Measurements from ENCODE around the gene RCC2. TPM values are rescaled to one million over a fixed set of nuclear protein-coding genes. Genes with fewer than 3 reads are reported as not detected.

The RCC2 gene
- polyA plus RNA-seq, 1 donor: 36.8 TPM

GRCh38 chr1:17370618-17371017 is 68.9 kb downstream of the RCC2 start:
- no peak for DNase-seq

- no peak for DNase-seq
These were observed 70.0 kb downstream of the RCC2 start for GRCh38 chr1:17369466-17369865.

- DNase-seq: no peak
These were observed 74.2 kb downstream of the RCC2 start for GRCh38 chr1:17365293-17365692.

- DNase-seq: no peak
These were observed 75.7 kb downstream of the RCC2 start for GRCh38 chr1:17363771-17364170.

GRCh38 chr1:17363351-17363750 is 76.1 kb downstream of the RCC2 start:
- no peak for DNase-seq

- no peak for DNase-seq
These were observed 77.8 kb downstream of the RCC2 start for GRCh38 chr1:17361687-17362086.

GRCh38 chr1:17360272-17360956 is 79.1 kb downstream of the RCC2 start:
- no peak for DNase-seq

GRCh38 chr1:17359808-17360207 is 79.7 kb downstream of the RCC2 start:
- DNase-seq: no peak

- DNase-seq: no peak
These were observed 80.4 kb downstream of the RCC2 start for GRCh38 chr1:17359031-17359430.

- no peak for DNase-seq
These were observed 80.9 kb downstream of the RCC2 start for GRCh38 chr1:17358557-17358956.

Other genes with a start within 250 kb of the RCC2 start
- gene PADI1, start 234.5 kb downstream of the RCC2 start, polyA plus RNA-seq (ENCODE audit: insufficient read length): 0.31 TPM
- not detected for gene PADI3, start 190.6 kb downstream of the RCC2 start, polyA plus RNA-seq (ENCODE audit: insufficient read length)
- 0.57 TPM for gene PADI4, start 131.5 kb downstream of the RCC2 start, polyA plus RNA-seq (ENCODE audit: insufficient read length)
- gene PADI6, start 67.5 kb downstream of the RCC2 start, polyA plus RNA-seq (ENCODE audit: insufficient read length): not detected
- 29.4 TPM for gene ARHGEF10L, start 100.0 kb upstream of the RCC2 start, polyA plus RNA-seq (ENCODE audit: insufficient read length)